B cell (primary cell): Measurements from ENCODE around the gene SELENON. TPM values are rescaled to one million over a fixed set of nuclear protein-coding genes. Genes with fewer than 3 reads are reported as not detected.

Experiments
- ATAC-seq: fragments of 200-7000 bp; cut with Tn5 transposase; one replicate; pipeline ENCODE4 v1.10.0; 2021; ENCODE audit warnings: low read depth, mild to moderate bottlenecking, moderate number of reproducible peaks, moderate library complexity
- CTCF ChIA-PET: fragments of 350-600 bp; sonication (Branson Sonifier 250); formaldehyde crosslinking; loops from one replicate; lab custom pipeline; 2021; ENCODE audit warnings: antibody characterized with exemption, inconsistent platforms; lab: Charles Lee
- POLR2A ChIA-PET: fragments of 350-600 bp; sonication (Branson Sonifier 250); formaldehyde crosslinking; loops from one replicate; lab custom pipeline; 2021; ENCODE audit warnings: antibody characterized with exemption; lab: Charles Lee
- DNase-seq: peaks from one replicate; pipeline ENCODE4 v3.0.0; 2013
- H2AFZ ChIP-seq: 2 replicates; pipeline ENCODE4 v1.6.1; 2012; ENCODE audit warnings: mild to moderate bottlenecking, low read depth, low read length; ENCODE audit not compliant: insufficient read depth, poor library complexity, severe bottlenecking
- H3K27ac ChIP-seq, 2 donors: 1 replicate in 1 of 2; 2 replicates in 1 of 2; pipeline ENCODE4 v1.5.1; 2012 to 2013; ENCODE audit warnings: low read length in 2 of 2, mild to moderate bottlenecking in 2 of 2, moderate library complexity in 1 of 2
- H3K27me3 ChIP-seq, 4 experiments: fragments of 200-600 bp in 1 of 4; sonication (generic) in 1 of 4; replicated peaks in 1 of 4; 1 replicate in 2 of 4; 2 replicates in 2 of 4; pipeline versions ENCODE4 v1.6.1 to v1.7.0; 2013 to 2016; ENCODE audit warnings: low read length in 3 of 4, mild to moderate bottlenecking in 2 of 4, mixed read lengths in 1 of 4, moderate library complexity in 1 of 4; ENCODE audit not compliant: insufficient read depth in 4 of 4, control insufficient read depth in 3 of 4; ENCODE audit errors: control extremely low read depth in 1 of 4
- H3K36me3 ChIP-seq, 2 experiments: replicated peaks in 1 of 2; 1 replicate in 1 of 2; 2 replicates in 1 of 2; pipeline versions ENCODE4 v1.6.1 to v1.7.1; 2013; ENCODE audit warnings: low read length in 1 of 2; ENCODE audit not compliant: insufficient read depth in 2 of 2, control insufficient read depth in 1 of 2; ENCODE audit errors: control extremely low read depth in 1 of 2, extremely low read depth in 1 of 2
- H3K4me1 ChIP-seq, 2 donors: fragments of 200-600 bp in 1 of 2; sonication (generic) in 1 of 2; 1 replicate in 1 of 2; 2 replicates in 1 of 2; pipeline versions ENCODE4 v1.5.1 to v1.6.1; 2013 to 2017; ENCODE audit warnings: low read length in 2 of 2; ENCODE audit not compliant: control insufficient read depth in 2 of 2, insufficient read depth in 2 of 2
- H3K4me2 ChIP-seq: replicated peaks from 2 replicates; pipeline ENCODE3; 2012; ENCODE audit warnings: mild to moderate bottlenecking, low read depth, low read length; ENCODE audit not compliant: poor library complexity, severe bottlenecking
- H3K4me3 ChIP-seq, 5 experiments: fragments of 200-600 bp in 1 of 5; sonication (generic) in 1 of 5; 1 replicate in 3 of 5; 2 replicates in 2 of 5; pipeline versions ENCODE4 v1.5.1 to v1.7.0; 2011 to 2016; ENCODE audit warnings: low read length in 4 of 5, mild to moderate bottlenecking in 4 of 5, low read depth in 2 of 5, control low read depth in 1 of 5, moderate library complexity in 1 of 5; ENCODE audit not compliant: insufficient read depth in 1 of 5; ENCODE audit errors: control extremely low read depth in 1 of 5, extremely low read depth in 1 of 5
- H3K79me2 ChIP-seq: fragments of 200-600 bp; sonication (generic); one replicate; pipeline ENCODE4 v1.6.0; 2016; ENCODE audit warnings: low read length; ENCODE audit not compliant: control insufficient read depth, insufficient read depth
- H3K9ac ChIP-seq: fragments of 200-600 bp; sonication (generic); 2 replicates; pipeline ENCODE4 v1.6.1; 2017; ENCODE audit warnings: mild to moderate bottlenecking, low read length, moderate library complexity
- H3K9me3 ChIP-seq, 3 donors: one replicate each; pipeline versions ENCODE4 v1.6.1 to v1.7.1; 2013; ENCODE audit warnings: low read length in 2 of 3; ENCODE audit not compliant: control insufficient read depth in 2 of 3, insufficient read depth in 1 of 3; ENCODE audit errors: control extremely low read depth in 1 of 3
- H4K20me1 ChIP-seq: 2 replicates; pipeline ENCODE4 v1.6.0; 2012; ENCODE audit warnings: mild to moderate bottlenecking, low read length; ENCODE audit not compliant: insufficient read depth, control insufficient read depth, poor library complexity, severe bottlenecking
- H3K27ac Mint-ChIP-seq: one replicate; pipeline ENCODE4 v1.8.0; 2021; ENCODE audit warnings: mixed read lengths
- H3K27me3 Mint-ChIP-seq: one replicate; pipeline ENCODE4 v1.8.0; 2021; ENCODE audit warnings: mixed read lengths
- H3K4me1 Mint-ChIP-seq: one replicate; pipeline ENCODE4 v1.8.0; 2021; ENCODE audit warnings: mixed read lengths
- H3K4me3 Mint-ChIP-seq: one replicate; pipeline ENCODE4 v1.8.0; 2021; ENCODE audit warnings: mixed read lengths
- H3K9me3 Mint-ChIP-seq: one replicate; pipeline ENCODE4 v1.8.0; 2022; ENCODE audit warnings: mixed read lengths; ENCODE audit not compliant: insufficient read depth
- EZH2 ChIP-seq: IDR thresholded peaks from 2 replicates; pipeline ENCODE4 v1.6.1; 2012; ENCODE audit warnings: borderline replicate concordance, low read depth, mild to moderate bottlenecking, moderate library complexity, low read length; ENCODE audit not compliant: insufficient read depth, poor library complexity, severe bottlenecking
- WGBS: methylation state at CpG from one replicate; pipeline ENCODE4 v1.1.5; 2013; ENCODE audit warnings: missing lambda C conversion rate; ENCODE audit not compliant: insufficient coverage; 5-methylcytosine and 5-hydroxymethylcytosine counted together
- intact Hi-C: fragments of 100-400 bp; cut with micrococcal nuclease; formaldehyde crosslinking; loops from one replicate; pipeline ENCODE4 v1.10.0; 2022
- polyA plus RNA-seq: library from polyadenylated mRNA; depleted of rRNA; stranded (reverse); fragments of >200 nt; gene quantifications from 2 replicates; pipeline ENCODE4 v1.2.3, GENCODE V29; 2012
- total RNA-seq, 2 donors: library from RNA; stranded (reverse); fragments of 120-200 nt in 1 of 2; gene quantifications; 1 replicate in 1 of 2; 2 replicates in 1 of 2; pipeline versions ENCODE4 v1.2.3 to v1.2.4, GENCODE V29; 2013 to 2022
- TF ChIP-seq, protein P1 (sequence below): fragments of 200-600 bp; IDR thresholded peaks from one replicate; pipeline ENCODE4 v1.8.0; 2022; ENCODE audit warnings: antibody characterized with exemption, mild to moderate bottlenecking

The SELENON gene
- total and polyA plus RNA-seq, 2 donors (not counting 1 experiment from before 2014, with no cell fraction given), result 10.9 to 16.5 TPM

DNA sequence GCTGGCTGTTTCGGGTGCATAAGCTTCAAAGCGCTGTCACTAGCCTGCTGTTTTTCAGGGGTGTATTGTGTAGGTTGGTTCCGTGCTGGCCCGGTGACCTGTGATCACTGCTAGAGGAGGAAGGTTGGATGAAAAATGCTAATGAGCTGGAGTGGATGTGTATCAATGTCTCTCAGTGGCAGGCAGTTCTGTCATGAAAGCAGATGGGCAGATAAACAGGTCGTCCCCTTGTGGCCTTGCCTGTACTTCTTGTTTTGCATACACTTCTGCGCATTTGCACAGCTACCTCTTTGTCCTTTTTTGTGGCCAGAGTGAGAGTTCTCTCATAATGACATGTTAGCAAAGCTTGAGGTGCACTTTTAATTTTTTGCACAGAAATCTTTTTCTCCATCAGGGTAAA is 2.9 kb downstream of the SELENON start:
- no peak overlapping the region for H3K9ac ChIP-seq
- H3K4me3 ChIP-seq, result no peak overlapping the region
- intact Hi-C loops, result no loop called here
- POLR2A ChIA-PET, result interaction anchor here (0.7 kb wide), 1 partner anchor 8 kb away, joined by 4 read pairs; no protein-coding TSS in a partner anchor
- Mint-ChIP-seq H3K4me3 (peak overlapping the region; percentile 6), H3K9me3 (no peaks in the 10 kb centered on the region), H3K27me3 (no peaks in the 10 kb centered on the region), H3K27ac (no peak overlapping the region), H3K4me1 (peaks cover 21% of the 10 kb centered on the region)
- DNase-seq (no peak), ATAC-seq (no peak)
- H3K4me1 ChIP-seq, result peaks cover 12 to 13% of the 10 kb centered on the region in 2 donors
- H3K79me2 ChIP-seq, result peaks cover 4% of the 10 kb centered on the region
- no peaks in the 10 kb centered on the region for H3K36me3 ChIP-seq
- no peaks in the 10 kb centered on the region for H4K20me1 ChIP-seq
- H3K4me2 ChIP-seq, result peak overlapping the region; percentile 0
- no peak for TF ChIP-seq EZH2
- TF ChIP-seq, protein P1, sequence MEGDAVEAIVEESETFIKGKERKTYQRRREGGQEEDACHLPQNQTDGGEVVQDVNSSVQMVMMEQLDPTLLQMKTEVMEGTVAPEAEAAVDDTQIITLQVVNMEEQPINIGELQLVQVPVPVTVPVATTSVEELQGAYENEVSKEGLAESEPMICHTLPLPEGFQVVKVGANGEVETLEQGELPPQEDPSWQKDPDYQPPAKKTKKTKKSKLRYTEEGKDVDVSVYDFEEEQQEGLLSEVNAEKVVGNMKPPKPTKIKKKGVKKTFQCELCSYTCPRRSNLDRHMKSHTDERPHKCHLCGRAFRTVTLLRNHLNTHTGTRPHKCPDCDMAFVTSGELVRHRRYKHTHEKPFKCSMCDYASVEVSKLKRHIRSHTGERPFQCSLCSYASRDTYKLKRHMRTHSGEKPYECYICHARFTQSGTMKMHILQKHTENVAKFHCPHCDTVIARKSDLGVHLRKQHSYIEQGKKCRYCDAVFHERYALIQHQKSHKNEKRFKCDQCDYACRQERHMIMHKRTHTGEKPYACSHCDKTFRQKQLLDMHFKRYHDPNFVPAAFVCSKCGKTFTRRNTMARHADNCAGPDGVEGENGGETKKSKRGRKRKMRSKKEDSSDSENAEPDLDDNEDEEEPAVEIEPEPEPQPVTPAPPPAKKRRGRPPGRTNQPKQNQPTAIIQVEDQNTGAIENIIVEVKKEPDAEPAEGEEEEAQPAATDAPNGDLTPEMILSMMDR, result no peak
- no peaks in the 10 kb centered on the region for H3K9me3 ChIP-seq
- no peak overlapping the region for H3K27ac ChIP-seq
- H2AFZ ChIP-seq, result no peak overlapping the region
- WGBS, result 72% methylated on average over 6 of the region's 6 CpGs
- peaks cover 0 to 4% (median 0%) of the 10 kb centered on the region in 4 experiments for H3K27me3 ChIP-seq
- CTCF ChIA-PET, result interaction anchor here (1.0 to 2.3 kb wide), 4 partner anchors 7 to 194 kb away, joined by 4 to 12 read pairs (median 6); partner anchors contain the start of gene MTFR1L

DNA sequence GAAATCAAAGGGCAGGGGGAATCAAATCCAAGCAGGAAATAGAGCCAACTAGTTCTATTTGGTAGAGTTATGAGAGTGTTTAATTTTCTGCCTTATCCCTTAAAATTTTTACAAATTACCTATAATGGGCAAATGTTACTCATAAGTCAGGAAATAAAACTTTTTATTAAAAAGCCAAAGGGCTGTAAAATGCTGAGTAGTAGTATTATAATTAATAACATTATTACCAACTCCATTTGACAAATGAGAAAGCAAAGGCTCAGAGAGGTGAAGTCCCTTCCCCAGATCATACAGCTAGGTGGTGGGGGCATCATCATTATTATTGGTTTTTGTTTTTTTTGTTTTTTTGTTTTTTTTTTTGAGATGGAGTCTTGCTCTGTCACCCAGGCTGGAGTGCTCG is 3.4 kb downstream of the SELENON start:
- no peak overlapping the region for H3K4me2 ChIP-seq
- WGBS, result no CpG with 5 or more reads among the region's 1 CpG

More for the DNA sequence above, 3.4 kb downstream of the SELENON start:
- ATAC-seq (no peak), DNase-seq (no peak)
- Histone ChIP-seq H3K79me2 (peaks cover 4% of the 10 kb centered on the region), H3K27ac (no peak overlapping the region), H3K9me3 (no peaks in the 10 kb centered on the region), H3K4me1 (peaks cover 12 to 13% of the 10 kb centered on the region in 2 donors), H3K36me3 (no peaks in the 10 kb centered on the region), H3K27me3 (peaks cover 0 to 4% (median 0%) of the 10 kb centered on the region in 4 experiments), H3K4me3 (no peak overlapping the region), H3K9ac (no peak overlapping the region), H4K20me1 (no peaks in the 10 kb centered on the region), H2AFZ (no peak overlapping the region)
- intact Hi-C loops, result no loop called here
- no peak overlapping the region for H3K4me3 Mint-ChIP-seq
- no peaks in the 10 kb centered on the region for H3K9me3 Mint-ChIP-seq
- no peak for TF ChIP-seq EZH2
- TF ChIP-seq, protein P1, result no peak
- H3K27me3 Mint-ChIP-seq, result no peaks in the 10 kb centered on the region
- ChIA-PET POLR2A (interaction anchor here (0.7 kb wide), 2 partner anchors 8 to 9 kb away, joined by 4 read pairs; no protein-coding TSS in a partner anchor), CTCF (interaction anchor here (0.6 to 1.0 kb wide), 2 partner anchors 76 to 195 kb away, joined by 3 to 4 read pairs; no protein-coding TSS in a partner anchor)
- H3K4me1 Mint-ChIP-seq, result peaks cover 19% of the 10 kb centered on the region
- H3K27ac Mint-ChIP-seq, result no peak overlapping the region
